Activated CD4-positive, alpha-beta T cell treated with anti-CD3 and anti-CD28 coated beads for 36 hours (primary cell): ENCODE results near the gene NAPA. TPM values are rescaled to one million over a fixed set of nuclear protein-coding genes. Genes with fewer than 3 reads are reported as not detected.

Experiments used
- ATAC-seq: fragments of 200-7000 bp; cut with Tn5 transposase; one replicate; pipeline ENCODE4 v1.10.0; 2021; ENCODE audit warnings: mild to moderate bottlenecking, moderate library complexity
- CTCF ChIA-PET: fragments of 350-600 bp; sonication (Branson Sonifier 250); formaldehyde crosslinking; loops from one replicate; lab custom pipeline; 2021; ENCODE audit warnings: antibody characterized with exemption; lab: Charles Lee
- POLR2A ChIA-PET: fragments of 350-600 bp; sonication (Branson Sonifier 250); formaldehyde crosslinking; loops from one replicate; lab custom pipeline; 2021; ENCODE audit warnings: antibody characterized with exemption, inconsistent platforms; lab: Charles Lee
- DNase-seq: peaks from one replicate; pipeline ENCODE4 v3.0.0-alpha.2; 2020
- H3K27ac Mint-ChIP-seq: one replicate; pipeline ENCODE4 v1.8.0; 2021; ENCODE audit warnings: mixed read lengths
- H3K27me3 Mint-ChIP-seq: one replicate; pipeline ENCODE4 v1.8.0; 2021; ENCODE audit warnings: mixed read lengths
- H3K36me3 Mint-ChIP-seq: one replicate; pipeline ENCODE4 v1.8.0; 2021; ENCODE audit warnings: low read depth, mixed read lengths
- H3K4me1 Mint-ChIP-seq: one replicate; pipeline ENCODE4 v1.8.0; 2021; ENCODE audit warnings: mixed read lengths
- H3K4me3 Mint-ChIP-seq: one replicate; pipeline ENCODE4 v1.8.0; 2021; ENCODE audit warnings: mild to moderate bottlenecking, moderate library complexity, mixed read lengths
- H3K9me3 Mint-ChIP-seq: one replicate; pipeline ENCODE4 v1.8.0; 2021; ENCODE audit warnings: low read depth, mixed read lengths
- intact Hi-C, 2 experiments: fragments of 100-400 bp; cut with DNase I in 1 of 2; cut with micrococcal nuclease in 1 of 2; formaldehyde crosslinking; loops; one replicate each; pipeline versions ENCODE4 v1.14.2 to v1.15.1; 2022 to 2024; cut with DNase I, micrococcal nuclease
- total RNA-seq, 2 experiments: library from RNA; stranded (reverse); gene quantifications; one replicate each; pipeline ENCODE4 v1.2.3, GENCODE V29; 2021

The NAPA gene
- total RNA-seq, 2 experiments from 2014 or later: 54.2 to 68.8 TPM

- Mint-ChIP-seq H3K4me1 (peaks cover 25% of the 10 kb centered on the region), H3K27me3 (no peaks in the 10 kb centered on the region), H3K4me3 (no peak overlapping the region), H3K27ac (no peak overlapping the region), H3K9me3 (no peaks in the 10 kb centered on the region), H3K36me3 (no peaks in the 10 kb centered on the region)
- POLR2A ChIA-PET: interaction anchor here (0.6 kb wide), 1 partner anchor 319 kb away, joined by 3 read pairs; no protein-coding TSS in a partner anchor
- CTCF ChIA-PET: interaction anchor here (0.7 to 1.7 kb wide), 4 partner anchors 10 to 186 kb away, joined by 3 to 6 read pairs (median 3); no protein-coding TSS in a partner anchor
- ATAC-seq (no peak), DNase-seq (no peak)
- intact Hi-C loops: no loop called here
These were observed 6.8 kb upstream of the NAPA start for GRCh38 chr19:47521473-47522180.

GRCh38 chr19:47520839-47521238, 6.0 kb upstream of the NAPA start:
- intact Hi-C loops: no loop called here
- H3K4me1 Mint-ChIP-seq: peaks cover 33% of the 10 kb centered on the region
- no peak overlapping the region for H3K27ac Mint-ChIP-seq
- no peaks in the 10 kb centered on the region for H3K9me3 Mint-ChIP-seq
- no peaks in the 10 kb centered on the region for H3K27me3 Mint-ChIP-seq
- no peaks in the 10 kb centered on the region for H3K36me3 Mint-ChIP-seq
- no peak overlapping the region for H3K4me3 Mint-ChIP-seq
- ATAC-seq (no peak), DNase-seq (no peak)
- POLR2A ChIA-PET: no interaction called here
- CTCF ChIA-PET: interaction anchor here (0.5 to 1.7 kb wide), 6 partner anchors 10 to 328 kb away, joined by 3 to 6 read pairs (median 3); no protein-coding TSS in a partner anchor

GRCh38 chr19:47520343-47520806, 5.5 kb upstream of the NAPA start:
- Mint-ChIP-seq H3K27ac (no peak overlapping the region), H3K9me3 (no peaks in the 10 kb centered on the region), H3K27me3 (no peaks in the 10 kb centered on the region), H3K4me3 (no peak overlapping the region), H3K36me3 (no peaks in the 10 kb centered on the region), H3K4me1 (peaks cover 37% of the 10 kb centered on the region)
- ATAC-seq (no peak), DNase-seq (no peak)
- CTCF ChIA-PET: interaction anchor here (0.5 to 1.7 kb wide), 6 partner anchors 9 to 329 kb away, joined by 3 to 6 read pairs (median 3); no protein-coding TSS in a partner anchor
- POLR2A ChIA-PET: no interaction called here
- intact Hi-C loops: no loop called here

- DNase-seq (no peak), ATAC-seq (no peak)
- no peak overlapping the region for H3K27ac Mint-ChIP-seq
- ChIA-PET CTCF (interaction anchor here (1.0 to 2.0 kb wide), 3 partner anchors 82 to 85 kb away, joined by 3 to 5 read pairs (median 3); no protein-coding TSS in a partner anchor), POLR2A (interaction anchor here (0.8 kb wide), 1 partner anchor 56 kb away, joined by 3 read pairs; no protein-coding TSS in a partner anchor)
- intact Hi-C loops: loop anchor here (10.0 kb wide), 2 partner anchors 176 to 846 kb away; partner anchors contain the start of genes SYNGR4 (in 1 of the 2) and TMEM143 (in 1 of the 2)
- no peak overlapping the region for H3K4me3 Mint-ChIP-seq
- H3K9me3 Mint-ChIP-seq: no peaks in the 10 kb centered on the region
- H3K27me3 Mint-ChIP-seq: no peaks in the 10 kb centered on the region
- peaks cover 5% of the 10 kb centered on the region for H3K36me3 Mint-ChIP-seq
- peaks cover 46% of the 10 kb centered on the region for H3K4me1 Mint-ChIP-seq
These were observed 4.0 kb upstream of the NAPA start for GRCh38 chr19:47518854-47519253.

GRCh38 chr19:47518139-47518538, 3.3 kb upstream of the NAPA start:
- intact Hi-C loops: loop anchor here (10.0 kb wide), 2 partner anchors 177 to 847 kb away; partner anchors contain the start of genes SYNGR4 (in 1 of the 2) and TMEM143 (in 1 of the 2)
- Mint-ChIP-seq H3K4me1 (peaks cover 51% of the 10 kb centered on the region), H3K4me3 (no peak overlapping the region), H3K27me3 (no peaks in the 10 kb centered on the region), H3K36me3 (peaks cover 6% of the 10 kb centered on the region), H3K9me3 (no peaks in the 10 kb centered on the region), H3K27ac (peak overlapping the region; percentile 55)
- DNase-seq: peak; percentile 74
- ChIA-PET CTCF (interaction anchor here (1.2 to 2.0 kb wide), 2 partner anchors 81 to 84 kb away, joined by 3 to 5 read pairs; no protein-coding TSS in a partner anchor), POLR2A (interaction anchor here (0.8 kb wide), 1 partner anchor 56 kb away, joined by 3 read pairs; no protein-coding TSS in a partner anchor)
- no peak for ATAC-seq

- H3K4me1 Mint-ChIP-seq: peaks cover 80% of the 10 kb centered on the region
- ATAC-seq: no peak
- POLR2A ChIA-PET: no interaction called here
These were observed 553 bp downstream of the NAPA start for GRCh38 chr19:47514151-47514868.

GRCh38 chr19:47512948-47513319, 1.9 kb downstream of the NAPA start:
- CTCF ChIA-PET: interaction anchor here (0.5 to 2.0 kb wide), 6 partner anchors 18 to 1821 kb away, joined by 3 to 8 read pairs (median 4); partner anchors contain the start of gene QPCTL
- POLR2A ChIA-PET: interaction anchor here (1.2 kb wide), 1 partner anchor 98 kb away, joined by 3 read pairs; no protein-coding TSS in a partner anchor
- intact Hi-C loops: loop anchor here (10.0 kb wide), 2 partner anchors 182 to 852 kb away; partner anchors contain the start of genes SYNGR4 (in 1 of the 2) and TMEM143 (in 1 of the 2)
- Mint-ChIP-seq H3K36me3 (peaks cover 6% of the 10 kb centered on the region), H3K4me3 (peak overlapping the region; percentile 95), H3K4me1 (peaks cover 72% of the 10 kb centered on the region), H3K27ac (peak overlapping the region; percentile 98), H3K9me3 (no peaks in the 10 kb centered on the region), H3K27me3 (no peaks in the 10 kb centered on the region)
- DNase-seq: no peak
- ATAC-seq: no peak

More at GRCh38 chr19:47514151-47514868, 553 bp downstream of the NAPA start:
- peak; percentile 32 for DNase-seq
- no peaks in the 10 kb centered on the region for H3K27me3 Mint-ChIP-seq
- H3K36me3 Mint-ChIP-seq: peaks cover 6% of the 10 kb centered on the region
- intact Hi-C loops: loop anchor here (2.0 to 10.0 kb wide), 3 partner anchors 78 to 850 kb away; partner anchors contain the start of genes SYNGR4 (in 1 of the 2) and TMEM143 (in 1 of the 2)
- CTCF ChIA-PET: interaction anchor here (0.5 to 2.0 kb wide), 5 partner anchors 77 to 102 kb away, joined by 4 to 8 read pairs (median 4); no protein-coding TSS in a partner anchor
- H3K9me3 Mint-ChIP-seq: no peaks in the 10 kb centered on the region
- peak overlapping the region; percentile 95 for H3K4me3 Mint-ChIP-seq
- peak overlapping the region; percentile 98 for H3K27ac Mint-ChIP-seq

GRCh38 chr19:47512183-47512947, 2.5 kb downstream of the NAPA start:
- Mint-ChIP-seq H3K27me3 (no peaks in the 10 kb centered on the region), H3K36me3 (peaks cover 6% of the 10 kb centered on the region), H3K4me1 (peaks cover 70% of the 10 kb centered on the region), H3K4me3 (peak overlapping the region; percentile 95), H3K9me3 (no peaks in the 10 kb centered on the region), H3K27ac (peak overlapping the region; percentile 98)
- ChIA-PET CTCF (interaction anchor here (0.7 to 2.0 kb wide), 2 partner anchors 17 to 84 kb away, joined by 3 to 8 read pairs; no protein-coding TSS in a partner anchor), POLR2A (interaction anchor here (0.5 to 1.2 kb wide), 3 partner anchors 17 to 250 kb away, joined by 3 read pairs; no protein-coding TSS in a partner anchor)
- intact Hi-C loops: loop anchor here (10.0 kb wide), 2 partner anchors 182 to 852 kb away; partner anchors contain the start of genes SYNGR4 (in 1 of the 2) and TMEM143 (in 1 of the 2)
- ATAC-seq (no peak), DNase-seq (no peak)

GRCh38 chr19:47511681-47512080, 3.2 kb downstream of the NAPA start:
- H3K4me3 Mint-ChIP-seq: no peak overlapping the region
- ChIA-PET CTCF (interaction anchor here (0.6 to 1.1 kb wide), 3 partner anchors 17 to 881 kb away, joined by 3 to 5 read pairs (median 3); partner anchors contain the start of gene KPTN), POLR2A (interaction anchor here (1.1 to 1.2 kb wide), 2 partner anchors 16 to 99 kb away, joined by 3 read pairs; no protein-coding TSS in a partner anchor)
- peaks cover 63% of the 10 kb centered on the region for H3K4me1 Mint-ChIP-seq
- H3K27ac Mint-ChIP-seq: peak overlapping the region; percentile 98
- H3K27me3 Mint-ChIP-seq: no peaks in the 10 kb centered on the region
- ATAC-seq: no peak
- peaks cover 6% of the 10 kb centered on the region for H3K36me3 Mint-ChIP-seq
- DNase-seq: no peak
- intact Hi-C loops: loop anchor here (10.0 kb wide), 2 partner anchors 183 to 853 kb away; partner anchors contain the start of genes SYNGR4 (in 1 of the 2) and TMEM143 (in 1 of the 2)
- H3K9me3 Mint-ChIP-seq: no peaks in the 10 kb centered on the region
